Ishikawa (cell line): ENCODE data around the gene RIC1.

Experiments
- EP300 ChIP-seq: IDR thresholded peaks from 2 replicates; pipeline ENCODE4 v1.6.1; 2012; ENCODE audit warnings: borderline replicate concordance
- REST ChIP-seq: IDR thresholded peaks from 2 replicates; pipeline ENCODE4 v1.6.1; 2012; ENCODE audit warnings: low read depth, mild to moderate bottlenecking
- YY1 ChIP-seq: IDR thresholded peaks from 2 replicates; pipeline ENCODE4 v1.6.1; 2012; ENCODE audit warnings: low read depth

GRCh38 chr9:5708414-5708813 is 79.5 kb downstream of the RIC1 start:
- TF ChIP-seq REST (no peak), EP300 (no peak), YY1 (no peak)
